Heart left ventricle (tissue), 13 donors: ENCODE results near the gene OMP.
"Not testable (repeated sequence)": the region's sequence is repeated elsewhere in the genome, so short reads cannot be mapped to it uniquely, and the experiment has no call there.

Source experiments
- POLR2A ChIP-seq, 2 donors: fragments of 450-650 bp; IDR thresholded peaks; one replicate each; pipeline ENCODE4 v1.6.1; 2017; ENCODE audit warnings: antibody characterized with exemption in 2 of 2, mild to moderate bottlenecking in 2 of 2, moderate library complexity in 2 of 2
- TF ChIP-seq, protein P1 (sequence below), 12 donors: fragments of 200-600 bp; sonication (generic) in 4 of 12; IDR thresholded peaks; one replicate each; pipeline versions ENCODE4 v1.5.0 to v1.8.0; 2018 to 2022; ENCODE audit warnings: antibody characterized with exemption in 12 of 12, mild to moderate bottlenecking in 5 of 12
- donor health status: ischemic (EF 13 %, LVEDD 7.1; RV severe dilation, severe dysfunction).
- donor health status: DM: no; HTN: yes; CAD: no.
- donor health status: DM: no; HTN: no; CAD: no.
- donor health status: ischemic (EF 25% LVEDD 6.9; RV normal size, moderate dysfunction).
- donor health status: ischemic (EF 25% LVEDD 5.7; RV mildly dilated, moderate dysfunction).
- donor health status: ischemic (EF 35%, LVEDD 5.7; RV mildly dilated, moderate dysfunction).
- donor health status: nonischemic (EF 11% LVEDD 7.7; RV severe dilation, severe dysfunction).
- donor health status: DM: yes; HTN: yes; CAD: no.
- donor health status: PGD.
- donor health status: ischemic (EF 29% LVEDD 5.4; RV normal size, mild dysfunction).
- donor health status: nonischemic (EF 23%, LVEDD 6.1; RV moderate dilation, normal function).

DNA sequence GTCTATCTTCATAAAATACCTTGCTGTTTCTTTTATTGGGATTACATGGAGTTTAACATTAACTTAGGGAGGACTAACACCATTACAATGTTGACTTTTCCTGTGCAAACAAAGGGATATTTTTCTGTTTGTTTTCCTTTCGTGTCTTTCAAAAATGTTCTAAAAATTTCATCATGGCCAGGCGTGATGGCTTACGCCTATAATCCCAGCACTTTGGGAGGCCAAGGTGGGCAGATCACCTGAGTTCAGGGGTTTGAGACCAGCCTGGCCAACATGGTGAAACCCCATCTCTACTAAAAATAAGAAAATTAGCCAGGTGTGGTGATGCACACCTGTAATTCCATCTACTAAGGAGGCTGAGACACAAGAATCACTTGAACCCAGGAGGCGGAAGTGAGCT is 41.4 kb upstream of the OMP start:
- TF ChIP-seq, protein P1, sequence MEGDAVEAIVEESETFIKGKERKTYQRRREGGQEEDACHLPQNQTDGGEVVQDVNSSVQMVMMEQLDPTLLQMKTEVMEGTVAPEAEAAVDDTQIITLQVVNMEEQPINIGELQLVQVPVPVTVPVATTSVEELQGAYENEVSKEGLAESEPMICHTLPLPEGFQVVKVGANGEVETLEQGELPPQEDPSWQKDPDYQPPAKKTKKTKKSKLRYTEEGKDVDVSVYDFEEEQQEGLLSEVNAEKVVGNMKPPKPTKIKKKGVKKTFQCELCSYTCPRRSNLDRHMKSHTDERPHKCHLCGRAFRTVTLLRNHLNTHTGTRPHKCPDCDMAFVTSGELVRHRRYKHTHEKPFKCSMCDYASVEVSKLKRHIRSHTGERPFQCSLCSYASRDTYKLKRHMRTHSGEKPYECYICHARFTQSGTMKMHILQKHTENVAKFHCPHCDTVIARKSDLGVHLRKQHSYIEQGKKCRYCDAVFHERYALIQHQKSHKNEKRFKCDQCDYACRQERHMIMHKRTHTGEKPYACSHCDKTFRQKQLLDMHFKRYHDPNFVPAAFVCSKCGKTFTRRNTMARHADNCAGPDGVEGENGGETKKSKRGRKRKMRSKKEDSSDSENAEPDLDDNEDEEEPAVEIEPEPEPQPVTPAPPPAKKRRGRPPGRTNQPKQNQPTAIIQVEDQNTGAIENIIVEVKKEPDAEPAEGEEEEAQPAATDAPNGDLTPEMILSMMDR (IDR thresholded peaks at IDR 0.05) = not testable (repeated sequence)
- not testable (repeated sequence) for TF ChIP-seq POLR2A (IDR thresholded peaks at IDR 0.05)
